HepG2 (cell line): ENCODE data around the gene LCN1. TPM values are rescaled to one million over a fixed set of nuclear protein-coding genes. Genes with fewer than 3 reads are reported as not detected.

ENCODE experiments used
- ATAC-seq: fragments of 200-7000 bp; cut with Tn5 transposase; 3 replicates; pipeline ENCODE4 v1.9.1; 2020; ENCODE audit warnings: mild to moderate bottlenecking, moderate library complexity
- BruUV-seq: library from RNA; stranded (reverse); fragments of 400-500 nt; replicated peaks from 2 replicates; lab custom pipeline; 2021; lab: Mats Ljungman, UMichigan
- CTCF ChIA-PET: fragments of 300-600 bp; formaldehyde crosslinking; extraction: SDS; loops from one replicate; lab custom pipeline; 2021; ENCODE audit warnings: low total read pairs, inconsistent platforms, low intra/inter-chr PET ratio; lab: Yijun Ruan, JAX
- POLR2A ChIA-PET: fragments of 350-600 bp; sonication (Branson Sonifier 250); formaldehyde crosslinking; loops from one replicate; lab custom pipeline; 2020; ENCODE audit warnings: antibody characterized with exemption, inconsistent platforms; lab: Yijun Ruan, JAX
- DNase-seq: peaks from one replicate; pipeline ENCODE4 v3.0.0-alpha.2; 2015; ENCODE audit warnings: low spot score
- FAIRE-seq: peaks from 3 replicates; lab custom pipeline; 2011; peaks lifted over from hg19 to GRCh38; lab: Jason Lieb, UNC
- H2AFZ ChIP-seq: one replicate; pipeline ENCODE4 v1.6.1; 2011; ENCODE audit warnings: low read length, inconsistent platforms
- H3K27ac ChIP-seq: fragments of 300-600 bp; 3 replicates; pipeline ENCODE4 v1.8.0; 2011; ENCODE audit warnings: mixed run types, mild to moderate bottlenecking, mixed read lengths, low read length, inconsistent platforms; ENCODE audit not compliant: insufficient read depth; ENCODE audit errors: extremely low read length
- H3K27me3 ChIP-seq, 2 experiments: fragments of 200-600 bp in 1 of 2; 2 replicates in 1 of 2; 3 replicates in 1 of 2; pipeline versions ENCODE4 v1.6.0 to v1.8.0; 2011; ENCODE audit warnings: low read length in 2 of 2, mild to moderate bottlenecking in 2 of 2, moderate library complexity in 2 of 2, inconsistent platforms in 1 of 2; ENCODE audit not compliant: insufficient read depth in 2 of 2, control insufficient read depth in 1 of 2
- H3K36me3 ChIP-seq, 2 experiments: fragments of 200-600 bp in 1 of 2; replicated peaks in 1 of 2; 2 replicates in 1 of 2; 3 replicates in 1 of 2; pipeline versions ENCODE4 v1.5.1 to v1.8.0; 2011; ENCODE audit warnings: low read length in 2 of 2, inconsistent platforms in 1 of 2; ENCODE audit not compliant: insufficient read depth in 2 of 2, control insufficient read depth in 1 of 2
- H3K4me1 ChIP-seq: 2 replicates; pipeline ENCODE4 v1.5.1; 2012; ENCODE audit warnings: low read length, inconsistent platforms; ENCODE audit not compliant: insufficient read depth
- H3K4me2 ChIP-seq: 2 replicates; pipeline ENCODE4 v1.6.0; 2011; ENCODE audit warnings: low read depth, low read length, inconsistent platforms
- H3K4me3 ChIP-seq, 3 experiments: fragments of 200-600 bp in 1 of 3; sonication (generic), shearing (Covaris generic) in 1 of 3; replicated peaks in 1 of 3; 2 replicates each; pipeline ENCODE4 v1.5.1; 2011 to 2016; ENCODE audit warnings: low read length in 3 of 3, inconsistent platforms in 2 of 3, low read depth in 2 of 3, mild to moderate bottlenecking in 2 of 3, control low read depth in 1 of 3, mixed read lengths in 1 of 3; ENCODE audit not compliant: insufficient read depth in 1 of 3
- H3K79me2 ChIP-seq: one replicate; pipeline ENCODE4 v1.6.1; 2011; ENCODE audit warnings: low read length, inconsistent platforms; ENCODE audit not compliant: insufficient read depth
- H3K9ac ChIP-seq: 2 replicates; pipeline ENCODE4 v1.6.0; 2011; ENCODE audit warnings: mild to moderate bottlenecking, low read depth, low read length, inconsistent platforms; ENCODE audit not compliant: insufficient read depth
- H3K9me3 ChIP-seq: 2 replicates; pipeline ENCODE4 v1.5.1; 2012; ENCODE audit warnings: mild to moderate bottlenecking, low read length
- H4K20me1 ChIP-seq: 2 replicates; pipeline ENCODE4 v1.6.0; 2011; ENCODE audit warnings: inconsistent platforms, mild to moderate bottlenecking, low read length, moderate library complexity; ENCODE audit not compliant: insufficient read depth
- ATF1 ChIP-seq: IDR thresholded peaks from 2 replicates; pipeline ENCODE4 v1.6.1; 2016; ENCODE audit warnings: mild to moderate bottlenecking, control low read depth
- ATF7-NPFF ChIP-seq: sonication (generic); formaldehyde crosslinking; IDR thresholded peaks from 2 replicates; pipeline ENCODE4 v1.8.1; 2023; ENCODE audit warnings: mild to moderate bottlenecking, low read depth, missing genetic modification reagents, moderate library complexity
- ERF ChIP-seq: IDR thresholded peaks from 2 replicates; pipeline ENCODE4 v1.6.1; 2018; ENCODE audit warnings: missing biosample characterization, missing genetic modification reagents
- HOXA9 ChIP-seq: sonication (generic); formaldehyde crosslinking; IDR thresholded peaks from 2 replicates; pipeline ENCODE4 v1.8.1; 2022; ENCODE audit warnings: missing genetic modification reagents, mild to moderate bottlenecking, moderate library complexity, borderline replicate concordance
- JDP2 ChIP-seq: sonication (generic); formaldehyde crosslinking; IDR thresholded peaks from 2 replicates; pipeline ENCODE4 v1.8.1; 2022; ENCODE audit warnings: missing genetic modification reagents, borderline replicate concordance
- MNT ChIP-seq: fragments of 450-650 bp; IDR thresholded peaks from 2 replicates; pipeline ENCODE4 v1.6.1; 2016
- MXD4 ChIP-seq: IDR thresholded peaks from 2 replicates; pipeline ENCODE4 v1.6.1; 2016; ENCODE audit warnings: mild to moderate bottlenecking, missing biosample characterization, missing genetic modification reagents
- NFKB2 ChIP-seq: sonication (generic); formaldehyde crosslinking; IDR thresholded peaks from 2 replicates; pipeline ENCODE4 v1.4.0; 2020; ENCODE audit warnings: missing genetic modification reagents, borderline replicate concordance
- RFX1 ChIP-seq: fragments of 450-650 bp; IDR thresholded peaks from 2 replicates; pipeline ENCODE4 v1.6.1; 2017
- ZNF124 ChIP-seq: sonication (generic); formaldehyde crosslinking; IDR thresholded peaks from 2 replicates; pipeline ENCODE4 v1.4.0; 2020; ENCODE audit warnings: missing genetic modification reagents
- ZNF720 ChIP-seq: sonication (generic); formaldehyde crosslinking; IDR thresholded peaks from 2 replicates; pipeline ENCODE4 v1.4.0; 2020; ENCODE audit warnings: missing genetic modification reagents
- WGBS: methylation state at CpG from one replicate; pipeline ENCODE4 v1.1.6; 2017; ENCODE audit warnings: low lambda C conversion rate; 5-methylcytosine and 5-hydroxymethylcytosine counted together
- in situ Hi-C: cut with HindIII; loops from 2 replicates; pipeline ENCODE4 v1.10.0; 2017; ENCODE audit warnings: low pct_unique_long_range_greater_than_20kb; ENCODE audit not compliant: extremely low pct_ligation_motif_present
- intact Hi-C: fragments of 100-400 bp; cut with micrococcal nuclease; formaldehyde crosslinking; loops from one replicate; pipeline ENCODE4 v1.10.0; 2022; ENCODE audit not compliant: unreplicated experiment
- polyA plus RNA-seq, 8 experiments: library from polyadenylated mRNA; depleted of rRNA in 3 of 8; stranded (reverse) in 7 of 8; unstranded in 1 of 8; fragments of >200 nt; fragmentation: Illumina TruSeq in 4 of 8; extraction: Trizol in 4 of 8; gene quantifications; 2 replicates each; pipeline versions ENCODE4 v1.2.1 to v1.2.3, GENCODE V29; 2011 to 2016; ENCODE audit warnings: low read depth in 4 of 8, missing spikeins in 1 of 8, mixed read lengths in 1 of 8; ENCODE audit not compliant: insufficient read depth in 1 of 8
- total RNA-seq, 5 experiments: library from RNA; depleted of rRNA; stranded (reverse); fragments of >200 nt; fragmentation: Illumina TruSeq; extraction: Trizol; gene quantifications; 2 replicates each; pipeline ENCODE4 v1.2.3, GENCODE V29; 2016; ENCODE audit warnings: low read depth in 1 of 5
- TF ChIP-seq, protein P1 (sequence below): fragments of 450-650 bp; IDR thresholded peaks from 2 replicates; pipeline ENCODE4 v1.6.1; 2017; ENCODE audit warnings: mild to moderate bottlenecking

LCN1 gene
- total and polyA plus RNA-seq, 2 of the 13 experiments (the other 11 are each of a cell fraction or from before 2014, with no cell fraction given): not detected

DNA sequence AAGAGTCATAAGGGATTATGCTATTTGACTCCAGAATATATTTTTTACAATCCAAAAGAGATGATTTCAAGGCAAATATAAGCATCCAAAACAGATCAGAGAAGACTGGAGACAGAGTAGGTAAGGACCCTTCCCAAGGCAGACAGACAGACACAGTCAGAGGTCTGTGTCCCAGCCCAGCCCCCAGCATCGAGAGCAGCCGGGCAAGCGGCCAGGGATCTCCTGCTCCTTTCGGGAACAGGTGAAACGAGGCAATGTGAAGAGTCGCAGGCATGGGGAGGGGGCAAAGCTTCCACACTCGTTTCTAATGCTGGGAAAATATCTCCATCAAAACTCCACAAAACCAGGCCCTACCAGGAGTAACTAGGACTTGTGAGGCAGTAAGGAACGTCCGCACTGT is 46.1 kb downstream of the LCN1 start:
- ChIA-PET CTCF (no interaction called here), POLR2A (no interaction called here)
- no peaks in the 10 kb centered on the region for H3K36me3 ChIP-seq
- H3K4me1 ChIP-seq: peaks cover 4% of the 10 kb centered on the region
- BruUV-seq: no TSS peak
- FAIRE-seq (no peak), ATAC-seq (no peak), DNase-seq (no peak)
- no peaks in the 10 kb centered on the region for H4K20me1 ChIP-seq
- TF ChIP-seq ERF (CRISPR knock-in tag) (no peak), ZNF720 (CRISPR knock-in tag) (no peak), MNT (no peak), NFKB2 (CRISPR knock-in tag) (no peak), ATF7-NPFF (no peak), JDP2 (CRISPR knock-in tag) (no peak), ATF1 (CRISPR knock-in tag) (no peak), ZNF124 (no peak), HOXA9 (CRISPR knock-in tag) (no peak), MXD4 (no peak), RFX1 (no peak)
- TF ChIP-seq, protein P1, sequence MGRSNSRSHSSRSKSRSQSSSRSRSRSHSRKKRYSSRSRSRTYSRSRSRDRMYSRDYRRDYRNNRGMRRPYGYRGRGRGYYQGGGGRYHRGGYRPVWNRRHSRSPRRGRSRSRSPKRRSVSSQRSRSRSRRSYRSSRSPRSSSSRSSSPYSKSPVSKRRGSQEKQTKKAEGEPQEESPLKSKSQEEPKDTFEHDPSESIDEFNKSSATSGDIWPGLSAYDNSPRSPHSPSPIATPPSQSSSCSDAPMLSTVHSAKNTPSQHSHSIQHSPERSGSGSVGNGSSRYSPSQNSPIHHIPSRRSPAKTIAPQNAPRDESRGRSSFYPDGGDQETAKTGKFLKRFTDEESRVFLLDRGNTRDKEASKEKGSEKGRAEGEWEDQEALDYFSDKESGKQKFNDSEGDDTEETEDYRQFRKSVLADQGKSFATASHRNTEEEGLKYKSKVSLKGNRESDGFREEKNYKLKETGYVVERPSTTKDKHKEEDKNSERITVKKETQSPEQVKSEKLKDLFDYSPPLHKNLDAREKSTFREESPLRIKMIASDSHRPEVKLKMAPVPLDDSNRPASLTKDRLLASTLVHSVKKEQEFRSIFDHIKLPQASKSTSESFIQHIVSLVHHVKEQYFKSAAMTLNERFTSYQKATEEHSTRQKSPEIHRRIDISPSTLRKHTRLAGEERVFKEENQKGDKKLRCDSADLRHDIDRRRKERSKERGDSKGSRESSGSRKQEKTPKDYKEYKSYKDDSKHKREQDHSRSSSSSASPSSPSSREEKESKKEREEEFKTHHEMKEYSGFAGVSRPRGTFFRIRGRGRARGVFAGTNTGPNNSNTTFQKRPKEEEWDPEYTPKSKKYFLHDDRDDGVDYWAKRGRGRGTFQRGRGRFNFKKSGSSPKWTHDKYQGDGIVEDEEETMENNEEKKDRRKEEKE: no peak
- H3K9me3 ChIP-seq: no peaks in the 10 kb centered on the region
- H3K27me3 ChIP-seq: peaks cover 3 to 25% of the 10 kb centered on the region in 2 experiments; a peak in 4 of 5 replicates
- in situ Hi-C loops (no loop called here), intact Hi-C loops (no loop called here)
- 24% methylated on average over 9 of the region's 9 CpGs for WGBS
- no peaks in the 10 kb centered on the region for H3K79me2 ChIP-seq
- H3K4me2 ChIP-seq: no peak overlapping the region
- H3K27ac ChIP-seq: no peak overlapping the region
- H3K9ac ChIP-seq: no peak overlapping the region
- no peak overlapping the region for H3K4me3 ChIP-seq
- H2AFZ ChIP-seq: no peak overlapping the region
